ENCODE results near the gene TMPRSS3.

TMPRSS3 gene

DNA sequence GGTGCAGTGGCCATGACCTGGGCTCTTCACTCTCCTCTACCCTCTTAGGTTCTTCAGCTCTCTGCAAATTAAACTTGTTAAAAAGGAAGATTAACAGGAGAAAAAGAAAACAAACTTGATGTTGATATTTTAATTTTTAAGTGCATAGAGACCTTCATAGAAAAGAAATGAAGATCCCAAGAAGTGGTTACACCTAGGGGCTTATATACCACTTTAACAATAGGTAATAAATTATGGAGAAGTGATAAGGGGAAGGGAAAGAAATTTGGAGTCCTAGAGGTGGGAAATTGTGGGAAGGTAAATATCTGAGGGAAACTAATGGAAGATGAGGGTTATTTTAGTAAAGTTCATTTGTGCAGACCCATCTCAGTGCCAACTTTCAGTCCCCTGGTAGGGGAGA, 64.2 kb downstream of the TMPRSS3 start:
- DNase-seq (ENCODE audit: low spot score) = no peak

- DNase-seq (ENCODE audit: low spot score) = no peak
These were observed 65.2 kb downstream of the TMPRSS3 start for GRCh38 chr21:42330380-42331371.

- DNase-seq (ENCODE audit: low spot score) = no peak
These were observed 71.0 kb downstream of the TMPRSS3 start for GRCh38 chr21:42324896-42325295.
